LNCAP (cell line): Measurements from ENCODE around the gene CCDC9.

ENCODE experiments used
- TF ChIP-seq, protein P1 (sequence below): fragments of 450-650 bp; IDR thresholded peaks from 2 replicates; pipeline ENCODE4 v1.5.1; 2017; ENCODE audit warnings: mild to moderate bottlenecking

Gene CCDC9

DNA sequence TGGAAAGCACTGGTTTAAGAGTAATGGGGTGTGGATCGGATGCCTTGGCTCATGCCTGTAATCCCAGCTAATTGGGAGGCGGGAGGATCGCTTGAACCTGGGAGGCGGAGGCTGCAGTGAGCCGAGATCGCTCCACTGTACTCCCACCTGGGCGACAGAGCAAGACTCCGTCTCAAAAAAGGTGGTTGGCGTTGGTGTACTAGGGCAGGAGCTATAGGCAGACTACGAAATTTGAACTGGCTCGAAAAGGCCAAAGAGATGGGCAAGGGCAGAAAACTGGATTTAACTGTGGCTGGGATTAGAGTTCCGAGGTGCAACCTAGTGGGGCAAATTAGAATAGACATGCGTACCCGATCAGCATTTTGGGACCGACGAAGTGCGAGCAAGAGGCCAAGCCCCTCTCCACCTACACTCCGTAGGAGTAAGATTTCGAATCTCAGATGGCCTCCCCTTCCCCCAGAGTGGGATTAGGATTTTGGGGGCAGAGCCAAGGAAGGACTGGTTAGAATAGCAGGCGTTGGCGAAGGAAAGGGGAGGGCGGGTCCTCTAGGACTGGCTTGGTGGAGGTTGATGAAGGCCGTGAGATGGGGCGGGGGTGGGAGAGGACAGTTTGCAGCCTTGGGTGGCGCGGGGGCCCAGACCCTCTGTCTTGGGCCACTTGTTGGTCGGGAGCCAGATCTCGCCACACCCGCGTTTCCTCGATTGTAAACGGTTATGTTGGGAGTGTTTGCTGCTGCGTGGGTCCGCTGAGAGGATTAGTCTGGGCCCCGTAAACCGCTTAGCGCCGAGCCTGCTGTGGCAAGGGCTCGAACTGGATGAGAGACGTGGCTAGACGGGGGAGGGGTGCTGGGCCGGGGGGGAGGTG, 16.4 kb downstream of the CCDC9 start:
- TF ChIP-seq, protein P1, sequence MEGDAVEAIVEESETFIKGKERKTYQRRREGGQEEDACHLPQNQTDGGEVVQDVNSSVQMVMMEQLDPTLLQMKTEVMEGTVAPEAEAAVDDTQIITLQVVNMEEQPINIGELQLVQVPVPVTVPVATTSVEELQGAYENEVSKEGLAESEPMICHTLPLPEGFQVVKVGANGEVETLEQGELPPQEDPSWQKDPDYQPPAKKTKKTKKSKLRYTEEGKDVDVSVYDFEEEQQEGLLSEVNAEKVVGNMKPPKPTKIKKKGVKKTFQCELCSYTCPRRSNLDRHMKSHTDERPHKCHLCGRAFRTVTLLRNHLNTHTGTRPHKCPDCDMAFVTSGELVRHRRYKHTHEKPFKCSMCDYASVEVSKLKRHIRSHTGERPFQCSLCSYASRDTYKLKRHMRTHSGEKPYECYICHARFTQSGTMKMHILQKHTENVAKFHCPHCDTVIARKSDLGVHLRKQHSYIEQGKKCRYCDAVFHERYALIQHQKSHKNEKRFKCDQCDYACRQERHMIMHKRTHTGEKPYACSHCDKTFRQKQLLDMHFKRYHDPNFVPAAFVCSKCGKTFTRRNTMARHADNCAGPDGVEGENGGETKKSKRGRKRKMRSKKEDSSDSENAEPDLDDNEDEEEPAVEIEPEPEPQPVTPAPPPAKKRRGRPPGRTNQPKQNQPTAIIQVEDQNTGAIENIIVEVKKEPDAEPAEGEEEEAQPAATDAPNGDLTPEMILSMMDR, result no peak

DNA sequence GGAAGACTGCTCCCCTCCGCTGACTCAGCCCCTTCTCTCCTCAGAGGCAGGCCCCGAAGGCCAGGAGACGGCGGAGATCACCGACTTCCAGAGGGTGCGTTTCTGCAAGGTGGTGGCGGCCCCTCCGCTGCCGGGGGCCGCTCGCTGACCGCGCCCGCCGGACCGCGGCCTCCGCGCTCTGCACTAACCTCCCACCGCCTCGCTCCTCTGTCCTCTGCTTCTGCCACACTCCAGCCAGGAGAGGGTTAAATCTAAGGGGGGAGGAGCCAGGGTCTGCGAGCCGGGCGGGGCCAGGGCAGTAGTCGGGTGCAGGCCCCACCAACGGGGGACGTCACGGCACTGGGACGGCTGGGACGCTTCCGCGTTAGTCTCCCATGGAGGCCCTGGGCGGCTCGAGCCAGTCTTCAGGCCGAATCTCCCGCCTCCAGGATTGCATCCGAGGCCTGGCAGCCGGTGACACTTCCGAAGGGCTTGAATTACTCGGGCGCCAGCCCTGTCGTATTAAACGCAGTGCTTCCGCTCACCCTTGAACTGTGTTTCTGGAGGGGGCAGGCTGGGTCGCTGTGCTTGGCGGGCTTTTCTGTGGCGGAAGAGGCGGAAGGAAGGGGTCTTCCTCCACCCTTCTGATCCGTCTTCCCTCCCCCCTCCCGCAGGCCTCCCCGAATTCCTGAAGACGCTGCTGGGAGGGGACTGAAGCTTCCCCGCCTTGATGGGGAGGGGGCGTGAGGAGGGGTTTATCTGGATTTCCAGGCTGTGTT, 17.2 kb downstream of the CCDC9 start:
- TF ChIP-seq, protein P1, result no peak

DNA sequence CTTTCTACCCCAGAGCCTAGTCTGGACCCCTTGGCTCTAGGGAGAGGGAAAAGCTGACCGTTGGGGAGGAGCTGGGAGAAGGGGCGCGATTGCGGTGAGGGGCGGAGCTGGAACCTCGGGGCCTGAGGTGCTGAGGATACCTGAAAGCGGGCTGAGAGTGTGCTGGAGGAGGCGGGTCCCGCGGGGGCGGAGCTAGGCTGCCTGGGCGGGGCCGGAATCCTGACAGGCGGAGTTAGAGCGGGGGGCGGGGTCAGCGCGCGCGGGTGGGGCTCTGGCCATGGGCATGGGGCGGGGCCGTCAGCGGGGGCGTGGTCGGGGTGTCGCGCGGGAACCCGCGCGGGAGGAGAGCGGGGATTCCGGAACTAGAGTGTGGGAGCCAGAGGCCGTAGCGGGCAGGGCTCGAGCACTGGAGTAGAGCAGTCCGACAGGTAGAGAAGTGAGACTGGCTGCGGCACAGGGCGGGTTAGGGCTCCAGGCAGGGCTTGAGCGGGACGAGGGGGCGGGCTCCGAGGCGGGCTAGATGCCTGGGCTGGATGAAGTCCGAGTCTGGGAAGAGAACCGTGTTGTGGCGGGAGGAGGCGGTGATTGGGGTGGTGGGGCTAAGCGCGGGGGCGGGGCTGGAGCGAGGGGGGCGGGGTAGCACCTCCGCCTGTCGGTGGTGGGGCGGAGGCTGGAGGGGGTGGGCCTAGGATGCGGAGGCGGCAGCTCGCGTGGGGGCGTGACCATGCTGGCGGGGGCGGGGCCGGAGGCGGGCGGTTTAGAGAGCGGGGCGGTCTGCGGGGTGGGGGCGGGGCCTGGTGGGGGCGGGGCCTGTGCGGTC, 18.0 kb downstream of the CCDC9 start, which contains the start of gene INAFM1:
INAFM1 (plus strand) TSS at position 815 of the 820 bp plus-strand sequence. CDS start 35 bp downstream, outside the sequence.
- TF ChIP-seq, protein P1, result no peak

DNA sequence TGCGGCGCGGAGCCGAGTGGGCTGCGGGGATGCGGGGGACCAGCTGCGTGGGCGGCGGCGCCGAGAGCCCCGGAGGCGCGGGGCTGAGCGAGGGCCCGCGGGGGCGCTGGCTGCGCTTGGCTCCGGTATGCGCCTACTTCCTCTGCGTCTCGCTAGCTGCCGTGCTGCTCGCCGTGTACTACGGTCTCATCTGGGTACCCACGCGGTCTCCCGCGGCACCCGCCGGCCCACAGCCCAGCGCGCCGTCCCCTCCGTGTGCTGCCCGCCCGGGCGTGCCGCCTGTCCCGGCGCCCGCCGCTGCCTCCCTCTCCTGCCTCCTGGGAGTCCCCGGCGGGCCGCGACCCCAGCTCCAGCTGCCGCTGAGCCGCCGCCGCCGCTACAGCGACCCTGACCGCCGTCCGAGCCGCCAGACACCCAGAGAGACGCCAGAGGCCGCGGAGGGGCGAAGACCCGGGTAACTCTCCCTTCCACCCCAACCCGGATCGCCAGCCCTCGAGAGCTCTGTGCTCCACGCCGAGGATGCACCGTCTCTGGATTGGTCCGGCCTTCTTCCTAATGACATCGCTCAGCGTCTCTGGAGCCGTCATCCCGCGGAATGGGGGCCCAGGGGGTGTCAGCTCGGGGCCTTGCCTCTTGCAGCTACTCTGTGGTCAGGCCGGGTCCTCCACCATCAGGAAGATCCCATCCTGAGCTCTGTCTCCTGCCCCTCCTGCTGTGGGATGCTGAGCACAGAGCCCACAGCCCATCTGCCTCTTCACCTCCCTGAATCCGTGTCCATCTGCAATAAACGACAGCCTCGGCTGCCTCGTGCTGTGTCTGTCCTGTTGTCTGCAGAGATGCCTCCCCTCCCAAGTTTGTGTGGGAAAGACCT, 18.8 kb downstream of the CCDC9 start:
- TF ChIP-seq, protein P1, result no peak

DNA sequence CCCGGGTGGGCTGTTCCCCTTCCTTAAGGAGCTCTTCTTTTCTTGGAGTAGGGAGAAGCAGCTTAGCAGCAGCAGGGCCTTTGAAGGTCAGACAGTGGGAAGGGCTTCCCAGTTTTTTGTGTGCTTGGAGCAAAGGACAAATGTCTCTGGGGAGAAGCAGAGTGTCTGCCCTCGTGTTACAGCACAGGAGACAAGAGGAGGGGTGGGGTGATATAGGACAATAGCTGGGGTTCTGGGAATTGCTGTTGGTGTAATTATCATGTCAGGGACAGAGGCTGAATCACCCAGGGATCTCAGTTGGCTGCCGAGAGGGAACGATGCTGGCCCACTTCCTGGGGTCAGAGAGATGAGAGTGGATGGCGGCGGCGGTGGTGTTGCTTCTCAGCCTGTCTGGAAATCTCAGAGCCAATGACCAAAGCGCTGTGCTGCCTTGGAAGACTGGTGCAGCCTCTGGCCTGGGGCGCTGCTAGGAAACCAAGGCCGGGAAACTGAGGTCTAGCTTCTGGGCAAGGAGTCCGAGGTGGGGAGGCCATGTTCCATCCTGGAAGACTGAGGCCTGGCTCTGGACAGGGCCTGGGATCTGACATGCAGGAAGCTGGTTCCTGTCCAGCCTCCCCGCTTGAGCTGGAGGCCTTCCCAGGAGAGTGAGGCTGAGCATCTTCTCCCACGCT, 19.6 kb downstream of the CCDC9 start:
- TF ChIP-seq, protein P1, result no peak

DNA sequence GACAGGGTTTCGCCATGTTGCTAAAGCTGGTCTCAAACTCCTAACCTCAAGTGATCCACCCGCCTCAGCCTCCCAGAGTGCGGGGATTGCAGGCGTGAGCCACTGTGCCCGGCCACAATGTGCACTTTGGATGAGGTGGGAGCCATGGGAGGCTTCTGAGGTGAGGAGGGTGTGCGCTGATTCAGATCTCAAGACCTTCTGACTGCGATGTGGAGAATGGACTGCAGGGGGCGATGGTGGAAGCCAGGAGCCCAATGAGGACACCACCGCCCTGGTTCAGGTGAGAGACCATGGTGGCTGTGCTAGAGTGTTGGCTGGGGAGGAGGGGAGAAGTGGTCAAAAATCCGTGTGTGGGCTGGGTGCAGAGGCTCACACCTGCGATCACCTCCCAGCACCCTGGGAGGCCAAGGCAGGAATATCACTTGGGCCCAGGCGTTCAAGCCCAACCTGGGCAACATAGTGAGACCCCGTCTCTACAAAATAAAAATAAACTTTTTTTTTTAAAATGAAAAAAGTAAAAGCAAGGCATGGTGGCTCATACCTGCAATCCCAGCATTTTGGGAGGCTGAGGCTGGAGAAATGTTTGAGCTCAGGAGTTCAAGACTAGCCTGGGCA, 24.0 kb downstream of the CCDC9 start:
- TF ChIP-seq, protein P1, result 0 out of 2 replicates have a peak, but pooled peaks have one; percentile 16
